UCSD-AML1 (cell line): ENCODE results near the gene WDR20.

ENCODE experiments used
- DNase-seq: peaks from one replicate; lab custom pipeline; 2025; ENCODE audit not compliant: unreplicated experiment; lab: John Stamatoyannopoulos, UW

Gene WDR20

GRCh38 chr14:102215576-102216250 lies 76.0 kb downstream of the WDR20 start:
- no peak for DNase-seq

GRCh38 chr14:102217399-102217798 lies 77.7 kb downstream of the WDR20 start:
- no peak for DNase-seq

GRCh38 chr14:102217987-102218421 lies 78.3 kb downstream of the WDR20 start:
- no peak for DNase-seq

- DNase-seq, result no peak
These were observed 79.0 kb downstream of the WDR20 start for GRCh38 chr14:102218688-102219087.

- DNase-seq, result no peak
These were observed 79.6 kb downstream of the WDR20 start for GRCh38 chr14:102219316-102219715.

GRCh38 chr14:102220031-102220430 lies 80.3 kb downstream of the WDR20 start:
- no peak for DNase-seq

GRCh38 chr14:102221026-102221425 lies 81.3 kb downstream of the WDR20 start:
- DNase-seq, result no peak

- DNase-seq, result no peak
These were observed 82.4 kb downstream of the WDR20 start for GRCh38 chr14:102222009-102222575.

- DNase-seq, result no peak
These were observed 83.1 kb downstream of the WDR20 start for GRCh38 chr14:102222751-102223150.

- no peak for DNase-seq
These were observed 84.0 kb downstream of the WDR20 start for GRCh38 chr14:102223682-102224081.

GRCh38 chr14:102225386-102225785 lies 85.7 kb downstream of the WDR20 start:
- no peak for DNase-seq

- DNase-seq, result no peak
These were observed 86.2 kb downstream of the WDR20 start for GRCh38 chr14:102225936-102226335.

GRCh38 chr14:102226356-102227125 lies 86.8 kb downstream of the WDR20 start:
- no peak for DNase-seq

GRCh38 chr14:102227184-102227964 lies 87.7 kb downstream of the WDR20 start:
- DNase-seq, result no peak

- no peak for DNase-seq
These were observed 89.5 kb downstream of the WDR20 start for GRCh38 chr14:102229071-102229738.

GRCh38 chr14:102229739-102230092 lies 90.0 kb downstream of the WDR20 start:
- no peak for DNase-seq

- no peak for DNase-seq
These were observed 90.9 kb downstream of the WDR20 start for GRCh38 chr14:102230481-102231210.

- DNase-seq, result no peak
These were observed 92.0 kb downstream of the WDR20 start for GRCh38 chr14:102231476-102232347.

GRCh38 chr14:102232348-102232625 lies 92.6 kb downstream of the WDR20 start:
- no peak for DNase-seq

GRCh38 chr14:102233081-102233480 lies 93.4 kb downstream of the WDR20 start:
- DNase-seq, result no peak
